ENCODE results near the gene TBC1D12.
"Not testable (repeated sequence)": the region's sequence is repeated elsewhere in the genome, so short reads cannot be mapped to it uniquely, and the experiment has no call there.

GRCh38 chr10:94392117-94392516 is 10.2 kb upstream of the TBC1D12 start:
- TF ChIP-seq, protein P1, sequence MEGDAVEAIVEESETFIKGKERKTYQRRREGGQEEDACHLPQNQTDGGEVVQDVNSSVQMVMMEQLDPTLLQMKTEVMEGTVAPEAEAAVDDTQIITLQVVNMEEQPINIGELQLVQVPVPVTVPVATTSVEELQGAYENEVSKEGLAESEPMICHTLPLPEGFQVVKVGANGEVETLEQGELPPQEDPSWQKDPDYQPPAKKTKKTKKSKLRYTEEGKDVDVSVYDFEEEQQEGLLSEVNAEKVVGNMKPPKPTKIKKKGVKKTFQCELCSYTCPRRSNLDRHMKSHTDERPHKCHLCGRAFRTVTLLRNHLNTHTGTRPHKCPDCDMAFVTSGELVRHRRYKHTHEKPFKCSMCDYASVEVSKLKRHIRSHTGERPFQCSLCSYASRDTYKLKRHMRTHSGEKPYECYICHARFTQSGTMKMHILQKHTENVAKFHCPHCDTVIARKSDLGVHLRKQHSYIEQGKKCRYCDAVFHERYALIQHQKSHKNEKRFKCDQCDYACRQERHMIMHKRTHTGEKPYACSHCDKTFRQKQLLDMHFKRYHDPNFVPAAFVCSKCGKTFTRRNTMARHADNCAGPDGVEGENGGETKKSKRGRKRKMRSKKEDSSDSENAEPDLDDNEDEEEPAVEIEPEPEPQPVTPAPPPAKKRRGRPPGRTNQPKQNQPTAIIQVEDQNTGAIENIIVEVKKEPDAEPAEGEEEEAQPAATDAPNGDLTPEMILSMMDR (IDR thresholded peaks at IDR 0.05; ENCODE audit: poor library complexity, severe bottlenecking): not testable (repeated sequence)
- TF ChIP-seq POLR2AphosphoS5 (IDR thresholded peaks at IDR 0.05): not testable (repeated sequence)
- TF ChIP-seq, protein P2, sequence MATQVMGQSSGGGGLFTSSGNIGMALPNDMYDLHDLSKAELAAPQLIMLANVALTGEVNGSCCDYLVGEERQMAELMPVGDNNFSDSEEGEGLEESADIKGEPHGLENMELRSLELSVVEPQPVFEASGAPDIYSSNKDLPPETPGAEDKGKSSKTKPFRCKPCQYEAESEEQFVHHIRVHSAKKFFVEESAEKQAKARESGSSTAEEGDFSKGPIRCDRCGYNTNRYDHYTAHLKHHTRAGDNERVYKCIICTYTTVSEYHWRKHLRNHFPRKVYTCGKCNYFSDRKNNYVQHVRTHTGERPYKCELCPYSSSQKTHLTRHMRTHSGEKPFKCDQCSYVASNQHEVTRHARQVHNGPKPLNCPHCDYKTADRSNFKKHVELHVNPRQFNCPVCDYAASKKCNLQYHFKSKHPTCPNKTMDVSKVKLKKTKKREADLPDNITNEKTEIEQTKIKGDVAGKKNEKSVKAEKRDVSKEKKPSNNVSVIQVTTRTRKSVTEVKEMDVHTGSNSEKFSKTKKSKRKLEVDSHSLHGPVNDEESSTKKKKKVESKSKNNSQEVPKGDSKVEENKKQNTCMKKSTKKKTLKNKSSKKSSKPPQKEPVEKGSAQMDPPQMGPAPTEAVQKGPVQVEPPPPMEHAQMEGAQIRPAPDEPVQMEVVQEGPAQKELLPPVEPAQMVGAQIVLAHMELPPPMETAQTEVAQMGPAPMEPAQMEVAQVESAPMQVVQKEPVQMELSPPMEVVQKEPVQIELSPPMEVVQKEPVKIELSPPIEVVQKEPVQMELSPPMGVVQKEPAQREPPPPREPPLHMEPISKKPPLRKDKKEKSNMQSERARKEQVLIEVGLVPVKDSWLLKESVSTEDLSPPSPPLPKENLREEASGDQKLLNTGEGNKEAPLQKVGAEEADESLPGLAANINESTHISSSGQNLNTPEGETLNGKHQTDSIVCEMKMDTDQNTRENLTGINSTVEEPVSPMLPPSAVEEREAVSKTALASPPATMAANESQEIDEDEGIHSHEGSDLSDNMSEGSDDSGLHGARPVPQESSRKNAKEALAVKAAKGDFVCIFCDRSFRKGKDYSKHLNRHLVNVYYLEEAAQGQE (IDR thresholded peaks at IDR 0.05; ENCODE audit: borderline replicate concordance): not testable (repeated sequence)
